GM21423 (cell line): ENCODE data around the gene CASZ1.

ENCODE experiments used
- ATAC-seq: cut with Tn5 transposase; IDR thresholded peaks from one replicate; pipeline ENCODE4 v1.9.1; 2021; ENCODE audit warnings: mild to moderate bottlenecking, moderate library complexity; ENCODE audit not compliant: unreplicated experiment

Gene CASZ1

DNA sequence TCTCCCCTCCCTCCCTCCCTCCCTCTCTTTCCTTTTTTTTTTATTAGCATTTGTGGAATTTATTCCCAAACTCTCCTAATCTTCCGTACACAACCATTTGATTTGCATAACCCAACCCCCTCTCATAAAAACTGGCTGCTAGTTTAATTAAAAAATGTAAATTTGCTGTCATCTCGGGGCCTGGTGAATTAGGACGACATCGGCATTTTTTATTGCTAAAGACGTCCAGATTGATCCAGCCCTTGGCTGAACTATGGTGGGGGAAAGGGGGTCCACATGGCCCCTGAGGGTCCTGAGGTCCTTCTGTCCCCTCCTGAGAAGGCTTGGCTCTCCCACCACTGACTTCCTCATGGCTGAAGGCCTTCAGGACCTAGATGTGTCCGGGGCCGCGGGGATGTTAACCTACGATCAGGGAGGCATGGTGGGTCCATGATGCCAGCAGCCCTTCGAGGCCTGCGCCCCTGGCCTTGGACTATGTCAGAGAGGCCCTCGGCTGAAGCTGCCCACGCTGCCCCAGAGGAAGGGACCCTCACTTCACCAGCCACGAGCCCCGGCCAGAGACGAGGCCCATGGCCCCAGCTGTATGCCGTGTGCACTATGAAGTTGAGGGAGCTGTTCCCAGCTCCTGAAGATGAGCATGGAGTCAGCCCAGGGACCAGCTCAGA is 105.2 kb downstream of the CASZ1 start:
- ATAC-seq, result no peak

DNA sequence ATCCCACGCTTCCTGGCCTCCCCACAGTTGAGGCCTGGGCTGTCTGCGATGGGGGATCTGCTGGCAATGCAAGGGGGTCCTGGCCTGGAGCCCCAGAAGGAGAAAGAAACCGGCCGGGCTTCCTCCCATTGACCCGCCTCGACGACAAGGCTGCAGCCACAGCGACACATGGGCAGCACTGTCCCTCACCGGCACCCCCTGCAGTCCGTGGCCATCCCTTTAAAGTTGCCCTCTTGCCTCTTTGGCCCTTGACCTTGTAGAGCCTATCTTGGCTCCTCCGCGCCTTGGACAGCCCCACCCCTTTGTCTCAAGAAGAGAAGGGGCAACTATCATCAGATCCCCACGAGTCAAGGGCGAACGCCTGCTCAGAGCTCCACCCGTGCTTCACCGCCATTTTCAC is 106.0 kb downstream of the CASZ1 start:
- ATAC-seq, result no peak

GRCh38 chr1:10688409-10688786 is 108.0 kb downstream of the CASZ1 start:
- ATAC-seq, result no peak

DNA sequence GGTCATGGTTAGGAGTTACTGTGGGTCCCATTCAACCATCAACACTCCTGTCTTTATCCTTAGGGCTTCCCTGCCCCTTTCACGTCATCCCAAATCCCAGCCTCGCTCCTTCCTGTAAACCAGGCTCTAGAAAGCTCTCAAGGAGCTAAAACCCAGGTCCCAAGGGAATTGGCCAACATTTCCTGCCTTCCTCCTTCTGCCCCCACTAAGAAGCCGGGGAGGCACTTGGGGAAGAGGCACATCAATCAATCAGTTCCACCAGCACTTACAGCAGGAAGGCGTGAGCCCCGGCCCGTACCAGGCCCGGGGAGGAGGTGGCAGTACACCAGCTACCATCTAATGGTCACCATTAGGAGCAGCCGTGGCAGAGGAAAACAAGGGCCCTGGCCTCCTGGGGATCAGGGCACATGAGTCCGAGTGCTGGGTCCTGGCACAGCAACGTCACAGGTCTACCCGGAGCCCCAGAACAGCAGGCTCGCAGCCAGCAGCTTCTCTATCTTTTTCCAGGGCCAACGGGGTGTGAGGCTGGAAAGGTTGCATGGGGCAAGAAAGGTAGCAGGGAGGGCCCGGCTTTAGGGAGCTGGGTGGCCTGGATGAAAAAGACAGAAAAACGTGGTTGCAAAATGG is 108.6 kb downstream of the CASZ1 start:
- no peak for ATAC-seq

DNA sequence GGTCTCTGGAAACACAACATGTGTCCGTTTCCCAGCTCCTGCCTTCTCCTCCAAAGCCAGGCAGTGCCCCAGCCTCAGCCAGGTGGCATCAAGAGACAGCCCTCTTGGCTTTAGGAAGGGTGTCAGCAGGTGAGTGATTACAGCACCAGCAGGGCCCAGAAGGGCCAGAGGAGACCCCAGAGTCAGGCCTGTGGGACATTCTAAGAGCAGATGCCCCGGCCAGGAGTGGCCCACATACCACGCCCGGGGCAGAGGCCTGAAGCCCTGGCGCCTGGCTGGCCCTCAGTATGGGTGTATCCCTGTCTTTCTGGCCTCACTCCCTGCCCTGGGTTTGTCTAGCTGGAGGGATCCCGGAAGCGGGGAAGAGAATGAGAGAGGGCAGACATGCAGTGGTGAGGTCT is 109.2 kb downstream of the CASZ1 start:
- ATAC-seq, result no peak

DNA sequence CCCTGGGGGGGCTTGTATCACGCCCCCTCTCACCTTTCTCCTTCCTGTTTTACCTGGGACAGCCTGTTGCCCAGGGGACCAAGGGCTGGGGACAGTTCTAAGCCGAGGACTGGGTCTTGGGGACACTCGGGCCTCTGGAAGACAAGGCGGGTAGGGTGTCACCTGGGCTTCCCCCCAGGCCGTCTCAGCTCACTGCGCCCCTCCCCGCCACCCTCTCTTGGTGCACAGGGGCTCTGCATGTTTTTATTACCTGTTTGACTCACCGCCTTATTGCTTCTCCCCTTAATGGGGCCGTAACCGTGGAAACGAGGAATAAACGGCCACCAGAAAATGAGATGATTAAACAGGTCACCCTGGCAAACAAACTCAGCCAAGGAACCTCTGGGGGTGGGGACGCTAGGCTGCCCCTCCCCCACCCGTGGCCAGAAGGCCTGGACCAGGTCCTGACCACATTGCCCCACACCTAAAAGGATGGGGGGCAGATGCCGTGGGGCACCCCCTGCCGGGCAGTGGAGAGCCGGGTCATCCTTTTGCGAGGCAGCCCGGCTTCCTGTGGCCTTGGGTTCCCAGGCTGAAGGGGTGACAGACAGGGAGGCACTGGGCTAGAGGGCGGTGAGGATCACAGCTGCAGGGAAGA is 109.9 kb downstream of the CASZ1 start:
- ATAC-seq, result no peak

GRCh38 chr1:10685808-10686403 is 110.5 kb downstream of the CASZ1 start:
- no peak for ATAC-seq

DNA sequence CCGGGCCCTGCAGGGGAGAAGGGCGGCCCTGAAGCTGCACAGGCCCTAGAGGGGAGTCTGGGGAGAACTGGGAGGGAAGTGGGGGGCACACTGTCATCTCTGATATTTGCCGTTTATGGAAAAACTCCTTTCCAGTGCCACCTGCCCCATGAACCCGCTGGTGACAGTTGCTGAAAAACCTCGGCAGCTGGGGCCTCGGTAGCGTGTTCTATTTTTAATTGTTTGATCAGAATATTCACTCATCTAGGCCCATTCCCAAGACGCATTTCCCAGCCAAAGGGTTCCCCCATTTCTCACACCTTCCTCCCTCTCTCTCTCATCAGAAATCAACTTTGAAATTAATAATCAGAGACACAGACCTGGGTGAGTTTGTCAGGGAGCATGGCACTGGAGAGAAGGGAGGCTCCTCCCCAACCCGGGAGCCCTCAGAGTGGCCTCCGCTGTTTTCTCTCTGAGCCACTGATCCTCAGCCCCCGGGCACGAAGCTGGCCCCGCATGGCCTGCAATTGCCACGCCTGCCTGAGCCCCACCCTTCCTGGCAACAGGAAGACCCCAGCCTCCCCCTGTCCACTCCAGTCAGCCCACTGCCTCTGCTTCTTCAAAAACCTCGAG is 111.1 kb downstream of the CASZ1 start:
- ATAC-seq, result no peak

DNA sequence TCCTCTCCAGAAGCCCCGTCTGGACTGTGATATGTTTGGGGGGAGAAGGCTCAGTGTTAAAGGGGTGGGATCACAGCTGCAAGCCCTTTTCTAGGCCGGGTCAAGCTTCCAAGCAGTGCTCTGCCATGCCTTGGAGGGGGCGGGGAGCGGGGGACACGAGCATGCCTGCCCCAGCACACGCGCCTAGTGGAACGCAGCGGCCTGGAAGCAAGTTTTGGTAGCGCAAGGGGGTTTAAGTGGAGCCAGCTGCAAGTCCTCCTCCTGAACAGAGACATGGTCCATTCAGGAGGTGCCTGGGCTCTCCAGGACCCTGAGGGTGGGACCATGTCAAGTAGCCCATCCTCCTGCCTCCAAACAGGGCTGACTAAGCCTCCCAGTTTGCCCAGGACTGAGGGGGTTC is 112.2 kb downstream of the CASZ1 start:
- ATAC-seq, result no peak

- ATAC-seq, result no peak
Measured at GRCh38 chr1:10682449-10683309, 113.8 kb downstream of the CASZ1 start.

DNA sequence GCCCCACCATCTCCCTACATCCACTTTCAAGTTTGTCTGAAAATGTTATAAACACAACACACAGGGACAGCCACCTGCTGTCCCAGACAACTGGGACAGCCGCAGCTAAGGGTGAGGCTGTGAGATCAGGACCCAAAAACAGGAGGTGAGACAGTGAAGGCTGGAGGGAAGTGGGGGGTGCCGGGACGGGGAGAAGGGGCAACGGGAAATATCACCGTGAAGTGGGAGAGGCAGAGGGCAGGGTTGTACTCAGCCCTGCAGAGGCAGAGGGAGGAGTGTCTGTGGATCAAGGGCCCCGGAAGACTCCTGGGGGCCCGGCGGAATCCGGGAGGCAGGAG is 114.4 kb downstream of the CASZ1 start:
- ATAC-seq, result no peak

DNA sequence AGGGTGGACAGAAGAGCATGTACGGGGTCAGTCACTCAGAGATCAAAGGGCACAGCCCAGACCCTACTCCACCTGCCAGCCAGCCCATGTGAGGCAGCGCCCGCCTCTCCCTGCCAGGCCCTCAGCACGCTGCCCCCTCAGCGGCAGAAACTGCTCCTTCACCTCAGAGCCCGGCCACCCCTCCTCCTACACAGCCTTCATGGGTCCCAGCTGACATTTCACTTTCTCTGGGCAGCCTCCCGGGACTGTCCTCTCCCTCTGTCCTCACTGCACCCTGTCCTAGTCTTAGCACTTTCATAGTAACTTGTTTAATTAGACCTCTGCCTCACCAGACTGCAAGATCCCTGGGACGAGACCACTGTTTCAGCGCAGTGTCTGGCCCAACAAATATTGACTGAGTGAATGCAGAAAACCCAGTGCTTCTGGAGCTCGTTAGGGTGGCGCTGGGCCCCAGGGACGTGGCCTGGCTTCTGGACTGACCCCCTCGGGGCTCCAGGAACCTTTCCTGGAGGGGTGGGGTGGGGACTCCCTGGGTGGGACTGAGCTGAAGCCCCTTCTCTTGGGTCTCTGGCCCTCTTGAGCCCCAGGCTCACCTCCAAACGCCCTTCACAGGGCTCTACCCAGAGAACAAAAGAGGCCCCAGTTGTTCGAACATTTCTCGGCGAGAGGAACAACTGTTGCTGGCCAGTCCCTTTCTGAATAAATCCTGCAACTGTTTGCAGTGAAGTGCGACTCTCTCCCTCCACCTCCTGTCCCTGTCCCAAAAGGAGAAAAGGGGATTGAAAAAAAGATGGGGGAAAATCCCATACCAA is 114.9 kb downstream of the CASZ1 start:
- ATAC-seq, result no peak

GRCh38 chr1:10680487-10680886 is 116.0 kb downstream of the CASZ1 start:
- ATAC-seq, result no peak

DNA sequence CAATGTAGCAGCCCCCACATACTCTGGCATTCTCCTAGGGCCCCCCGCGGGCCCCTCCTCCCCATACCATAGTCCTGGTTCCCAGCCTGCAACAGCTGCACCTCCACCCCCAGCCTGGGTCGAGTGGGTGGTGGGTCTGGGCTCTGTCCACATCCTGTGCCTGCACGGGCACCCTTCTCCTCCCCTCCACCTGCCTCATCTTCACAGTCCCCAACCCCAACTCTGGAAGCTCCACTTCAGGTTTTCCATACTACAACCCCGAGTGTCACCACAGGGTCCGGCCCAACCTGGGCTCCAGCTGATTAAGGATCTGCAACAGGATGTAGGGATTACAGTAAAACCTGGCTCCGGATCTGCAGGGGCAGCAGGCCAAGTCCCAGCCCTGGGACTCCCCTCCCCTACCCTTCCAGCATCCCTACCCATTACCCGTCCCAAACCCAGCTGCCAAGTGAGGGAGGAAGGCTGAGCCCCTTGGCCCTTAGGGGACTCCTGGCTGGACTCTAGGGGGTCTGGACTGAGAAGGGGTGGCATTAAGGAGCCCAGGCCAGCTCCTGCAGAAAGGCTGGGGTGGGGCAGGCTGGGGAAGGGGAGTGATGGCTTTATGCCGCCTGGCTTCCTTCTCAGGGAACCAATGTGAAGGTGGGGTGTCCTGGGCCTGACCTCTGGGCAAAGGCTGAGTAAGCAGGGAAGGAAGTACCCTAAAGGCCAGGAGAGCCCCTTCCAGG is 116.8 kb downstream of the CASZ1 start:
- ATAC-seq, result no peak

DNA sequence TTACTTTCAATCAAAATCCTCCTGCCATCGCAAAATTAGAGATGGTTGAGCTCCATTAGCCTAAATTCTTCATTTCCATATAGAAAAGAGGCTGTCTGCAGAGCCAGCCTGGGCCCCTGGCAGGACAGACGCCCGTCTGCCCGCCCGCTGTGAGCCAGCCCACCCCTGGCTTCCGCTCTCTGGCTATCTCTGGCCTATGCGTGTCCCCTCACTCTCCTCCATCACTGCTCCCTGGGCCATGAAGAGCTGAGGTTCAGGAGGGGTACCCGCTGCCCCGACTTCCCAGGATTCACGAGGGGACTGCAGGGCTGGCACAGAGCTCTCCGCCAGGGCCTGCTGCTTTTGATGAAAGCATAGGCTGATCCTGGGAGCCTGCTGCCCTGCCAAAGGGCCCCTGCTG is 117.6 kb downstream of the CASZ1 start:
- ATAC-seq, result no peak

GRCh38 chr1:10678402-10678801 is 118.0 kb downstream of the CASZ1 start:
- ATAC-seq, result no peak

DNA sequence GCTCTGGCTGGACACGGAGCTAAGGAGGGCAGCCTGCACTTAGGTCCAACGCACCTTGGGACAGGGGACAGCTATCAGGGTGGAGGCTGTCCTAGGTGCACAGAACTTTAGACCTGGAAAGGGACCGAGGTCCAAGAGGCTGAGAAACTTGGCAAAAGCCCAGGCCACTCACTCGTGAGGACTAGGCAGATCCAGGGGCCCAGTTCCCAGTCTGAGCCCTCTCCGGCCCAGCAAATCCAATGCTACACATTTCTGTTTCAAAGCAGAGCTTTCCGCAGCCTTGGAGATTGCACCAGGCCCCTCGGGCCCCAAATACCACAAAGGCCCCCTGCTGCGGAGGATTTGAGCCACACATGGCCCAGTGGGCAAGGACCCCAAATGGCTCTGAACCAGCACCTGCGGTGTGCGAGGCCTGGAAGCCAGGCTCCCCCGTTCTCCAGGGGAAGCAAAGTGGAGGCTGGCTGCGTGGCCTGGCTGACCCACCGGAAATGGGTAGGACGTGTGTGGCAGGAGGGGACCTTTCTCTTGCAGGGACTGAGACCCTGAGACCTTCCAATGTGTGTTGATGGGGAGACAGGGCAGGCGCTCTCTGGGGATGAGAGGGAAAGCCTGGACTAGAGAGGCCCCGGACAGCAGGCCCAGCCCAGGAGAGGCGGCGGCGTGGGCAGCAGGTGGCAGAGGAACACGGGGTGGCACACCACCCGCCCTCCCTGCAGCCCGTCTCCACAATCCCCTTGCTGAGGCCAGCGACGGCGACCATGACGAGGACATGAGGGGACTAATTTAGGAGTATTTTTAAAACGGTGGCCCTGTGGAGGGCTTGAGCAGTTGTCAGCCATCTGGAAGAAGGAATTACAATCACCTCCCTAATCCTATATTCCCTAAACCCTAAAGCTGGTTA is 118.7 kb downstream of the CASZ1 start:
- no peak for ATAC-seq

- ATAC-seq, result no peak
Measured at GRCh38 chr1:10676963-10677362, 119.5 kb downstream of the CASZ1 start.
